NCI-H526 (cell line): ENCODE data around the gene MAPK10.

ENCODE experiments used
- DNase-seq, 2 experiments: peaks; one replicate each; lab custom pipeline; 2025; lab: John Stamatoyannopoulos, UW

The MAPK10 gene

DNA sequence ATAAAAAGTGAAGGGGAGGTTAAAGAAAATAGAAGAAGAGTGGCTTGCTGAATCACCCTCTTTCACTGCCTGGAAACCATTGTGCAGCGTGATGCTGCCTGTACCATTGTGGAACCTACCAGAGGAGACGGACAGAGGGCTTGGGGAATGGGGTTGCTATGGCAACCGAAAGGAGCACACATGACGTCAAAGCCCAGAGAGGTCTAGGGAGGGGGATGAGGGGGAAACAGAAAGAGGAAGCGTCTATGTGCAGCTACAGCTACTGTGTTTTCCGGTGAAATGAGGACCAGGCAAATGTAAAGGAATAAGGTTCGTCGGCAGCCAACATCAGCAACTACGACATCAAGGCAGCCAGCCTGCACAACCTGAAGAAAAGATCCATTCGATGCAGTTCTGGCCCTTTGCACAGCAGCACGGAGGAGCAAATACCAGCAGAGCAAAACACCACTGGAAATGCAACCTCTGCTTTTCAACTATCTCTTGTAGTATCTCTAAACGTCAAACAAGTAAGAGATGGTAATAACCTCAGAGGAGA lies at the start of gene MAPK10:
Gene MAPK10, minus strand, starts transcription at position 110 of the 535 bp plus-strand sequence.
- DNase-seq = peak; percentile 20 to 46

DNA sequence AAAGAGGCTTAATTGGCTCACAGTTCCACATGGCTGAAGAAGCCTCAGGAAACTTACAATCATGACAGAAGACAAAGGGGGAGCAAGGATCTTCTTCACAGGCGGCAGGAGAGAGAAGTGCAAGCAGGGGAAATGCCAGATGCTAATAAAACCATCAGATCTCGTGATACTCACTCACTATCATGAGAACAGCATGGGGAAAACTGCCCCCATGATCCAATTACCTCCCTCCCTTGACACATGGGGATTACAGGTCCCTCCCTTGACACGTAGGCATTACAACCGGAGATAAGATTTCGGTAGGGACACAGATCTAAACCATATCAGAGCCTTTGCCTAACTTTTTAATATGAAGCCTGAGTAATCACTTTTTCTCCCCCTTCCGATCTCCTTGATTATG lies 43.7 kb upstream of the MAPK10 start:
- no peak for DNase-seq

DNA sequence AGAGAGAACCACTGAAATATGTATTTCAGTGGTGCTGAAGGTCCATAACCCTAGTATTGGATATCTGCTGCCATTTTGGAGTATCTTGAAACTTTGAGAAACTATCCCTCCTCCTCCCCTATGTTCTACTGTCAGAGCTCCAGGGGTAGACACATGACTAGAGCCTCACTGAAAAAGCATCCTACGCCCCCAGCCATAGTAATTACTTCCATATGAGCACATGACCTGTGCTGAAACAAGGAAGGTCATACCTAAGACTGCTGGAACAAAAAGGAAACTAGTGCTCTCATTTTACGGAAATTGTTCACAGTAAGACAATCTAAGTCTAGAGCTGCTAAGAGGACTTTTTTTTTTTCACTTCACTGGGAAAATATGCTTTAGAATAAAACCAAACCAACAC lies 42.0 kb upstream of the MAPK10 start:
- no peak for DNase-seq

DNA sequence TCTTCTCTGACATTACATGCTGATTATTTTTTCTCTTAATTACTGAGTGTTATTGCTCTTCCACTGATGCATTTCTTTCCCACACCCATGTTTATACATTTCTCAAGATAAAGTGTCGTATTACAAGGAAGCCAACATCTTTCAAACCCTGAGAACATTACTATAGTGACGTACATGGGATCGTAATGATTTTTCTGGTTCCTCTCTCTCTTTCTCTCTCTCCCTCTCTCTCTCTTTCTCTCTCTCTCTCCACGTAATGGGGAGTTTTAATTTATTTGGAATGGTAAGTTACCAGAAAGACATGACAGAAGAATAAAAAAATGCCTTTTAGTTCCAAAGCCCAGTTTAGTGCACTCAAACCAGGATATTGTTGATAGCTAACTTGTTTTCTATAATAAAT lies 40.4 kb upstream of the MAPK10 start:
- DNase-seq = no peak

DNA sequence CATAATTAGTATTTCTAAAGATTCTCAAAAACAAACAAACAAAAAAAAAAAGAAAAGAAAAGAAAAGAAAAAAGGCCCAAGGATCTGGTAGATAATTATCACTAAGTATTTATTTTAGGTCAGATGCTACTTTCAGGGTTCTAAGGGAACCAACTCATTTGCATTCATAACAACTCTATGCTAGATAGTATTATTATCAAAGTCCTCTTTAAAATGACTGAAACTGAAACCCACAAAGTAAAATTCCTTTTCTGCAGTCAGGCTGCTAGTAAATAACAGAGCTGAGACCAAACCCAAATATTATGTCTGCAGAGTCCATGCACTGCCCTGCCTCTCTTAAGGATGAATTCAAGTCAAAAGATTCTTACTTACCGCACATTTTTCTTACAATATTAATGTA lies 38.3 kb upstream of the MAPK10 start:
- no peak for DNase-seq

DNA sequence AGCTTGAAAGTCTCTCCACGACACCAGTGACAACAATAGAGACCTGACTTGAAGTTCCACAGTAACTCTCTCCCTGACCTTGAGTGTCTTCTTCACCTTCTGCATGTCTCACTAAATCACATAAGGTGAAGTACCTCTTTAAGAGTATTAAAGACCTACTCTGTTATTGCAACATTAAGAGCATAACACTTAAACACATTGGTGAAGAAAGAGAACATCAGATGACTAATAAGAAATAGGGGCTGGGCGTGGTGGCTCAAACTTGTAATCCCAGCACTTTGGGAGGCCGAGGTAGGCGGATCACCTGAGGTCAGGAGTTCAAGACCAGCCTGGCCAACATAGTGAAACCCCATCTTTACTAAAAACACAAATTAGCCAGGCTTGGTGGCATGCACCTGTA lies 33.9 kb upstream of the MAPK10 start:
- DNase-seq = no peak

DNA sequence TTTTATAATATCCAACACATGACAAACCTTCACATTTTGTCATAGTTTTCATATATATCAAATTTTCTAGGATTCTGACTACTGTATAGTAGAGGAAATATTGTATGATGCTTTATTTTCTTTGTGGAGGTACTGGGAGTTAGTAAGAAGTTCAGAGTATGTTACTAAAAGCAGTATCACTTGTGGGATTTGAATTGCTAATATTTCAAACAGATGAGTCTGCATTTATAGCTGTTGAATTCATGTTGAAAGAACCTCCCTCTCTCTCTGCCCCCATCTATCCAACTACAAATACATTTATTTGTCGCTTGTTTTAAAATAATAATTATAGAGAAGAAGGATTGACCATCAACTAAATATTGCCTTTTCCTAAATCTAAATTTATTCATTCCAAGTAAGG lies 29.8 kb upstream of the MAPK10 start:
- DNase-seq = peak in 1 of 2 experiments; percentile 21

DNA sequence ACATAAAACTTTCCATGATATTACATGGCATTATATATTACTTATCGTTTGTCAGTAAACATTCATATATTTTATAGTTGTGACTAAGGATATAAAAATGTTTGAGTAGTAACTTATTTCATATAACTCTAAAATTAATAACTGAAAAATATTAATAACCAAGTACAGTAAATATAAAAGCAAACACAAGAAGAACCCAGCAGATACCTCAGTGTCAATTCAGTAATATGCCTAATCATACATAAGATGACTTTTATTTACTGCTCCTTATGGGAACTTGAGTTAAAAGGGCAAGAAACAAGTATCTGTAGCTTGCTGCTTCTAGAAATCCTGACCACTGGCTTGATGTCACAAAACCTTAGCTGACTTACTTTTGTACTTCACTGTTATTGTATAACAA lies 28.4 kb upstream of the MAPK10 start:
- DNase-seq = no peak

DNA sequence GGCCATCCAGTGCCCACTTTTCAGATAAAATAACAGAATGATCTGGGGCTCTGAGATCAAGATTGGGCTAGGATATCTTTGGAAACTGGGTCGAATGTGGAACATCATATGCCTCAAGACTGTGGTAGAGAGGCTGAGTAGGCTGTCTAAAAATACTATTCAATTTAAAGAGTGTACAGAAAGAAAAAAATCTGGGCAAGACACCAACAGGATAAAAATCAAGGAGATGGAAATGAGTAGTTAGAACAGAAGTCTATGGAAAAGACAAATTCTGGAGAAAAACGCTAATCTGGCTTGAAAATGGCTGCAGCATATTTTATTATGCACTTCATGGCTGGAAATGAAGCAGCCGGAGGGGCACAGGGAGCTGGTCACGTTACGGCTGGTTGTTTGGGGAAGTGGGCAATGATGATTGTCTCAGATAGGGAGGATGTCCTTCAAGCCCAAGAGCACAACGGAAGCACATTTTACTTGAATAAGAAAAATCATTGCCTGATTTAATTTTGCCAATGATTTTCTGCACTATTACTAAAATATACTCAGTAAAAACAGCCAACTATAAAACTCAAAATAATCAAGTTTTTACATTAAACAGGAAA lies 27.1 kb upstream of the MAPK10 start:
- no peak for DNase-seq

DNA sequence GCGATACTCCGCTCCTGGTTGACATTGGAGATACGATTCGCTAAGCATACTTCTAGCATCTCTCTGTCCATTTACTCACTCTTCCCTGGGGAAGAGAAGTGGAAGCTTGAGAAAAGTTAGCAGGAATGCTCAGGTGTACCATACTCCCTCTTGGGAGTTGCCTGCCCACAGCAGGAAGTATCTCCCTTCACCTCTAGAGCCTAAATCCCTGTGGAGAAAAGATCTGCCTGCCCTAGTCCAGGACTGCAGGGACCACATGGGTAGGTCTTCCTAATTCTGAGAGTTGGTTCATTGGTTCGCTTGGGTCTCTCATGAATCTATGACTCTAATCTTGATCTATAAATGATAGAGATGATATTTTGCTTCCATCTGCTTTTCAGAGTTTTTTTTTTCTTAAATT lies 26.3 kb upstream of the MAPK10 start:
- no peak for DNase-seq

DNA sequence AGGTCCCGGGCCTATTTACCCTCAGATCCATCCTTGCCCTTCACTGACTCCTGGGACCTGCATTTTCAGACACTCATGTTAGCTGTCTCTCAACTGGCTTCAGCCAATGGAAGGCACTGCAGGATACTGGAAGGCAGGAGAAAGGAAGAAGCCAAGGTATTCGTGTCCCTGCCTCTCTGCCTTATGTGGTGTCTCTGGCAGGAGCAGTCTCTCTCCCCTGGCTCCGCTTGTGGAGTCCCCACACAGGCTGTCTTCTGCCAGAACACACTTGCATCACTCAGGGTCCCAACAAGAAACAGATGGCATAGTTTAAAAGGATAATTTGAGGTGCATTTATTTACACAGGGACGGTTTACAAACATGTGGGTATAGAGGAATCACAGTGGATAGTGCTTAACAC lies 21.6 kb upstream of the MAPK10 start:
- no peak for DNase-seq

DNA sequence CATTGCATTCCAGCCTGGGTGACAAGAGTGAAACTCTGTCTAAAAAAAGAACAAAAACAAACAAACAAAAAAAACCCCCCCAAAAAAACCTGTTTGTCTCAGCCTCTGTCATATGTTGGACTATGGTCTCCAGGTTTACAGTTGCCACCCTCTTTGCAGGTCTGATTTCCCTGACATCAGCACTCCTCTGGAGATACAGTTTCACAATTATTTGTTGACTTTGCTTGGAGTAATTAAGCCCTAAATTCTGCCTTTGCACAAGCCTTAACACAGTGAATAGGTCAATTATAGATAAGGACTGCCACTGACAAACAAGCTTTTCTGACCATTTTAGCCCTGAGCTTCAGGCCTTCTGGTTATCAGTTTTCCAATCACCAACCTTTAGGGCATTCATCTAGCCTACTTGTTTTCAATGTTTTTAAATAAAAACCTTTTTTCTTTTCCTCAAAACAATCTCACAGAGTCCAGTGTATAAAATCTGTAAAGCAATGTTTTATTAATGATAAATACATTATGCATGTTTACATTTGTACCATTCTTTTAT lies 20.4 kb upstream of the MAPK10 start:
- no peak for DNase-seq

DNA sequence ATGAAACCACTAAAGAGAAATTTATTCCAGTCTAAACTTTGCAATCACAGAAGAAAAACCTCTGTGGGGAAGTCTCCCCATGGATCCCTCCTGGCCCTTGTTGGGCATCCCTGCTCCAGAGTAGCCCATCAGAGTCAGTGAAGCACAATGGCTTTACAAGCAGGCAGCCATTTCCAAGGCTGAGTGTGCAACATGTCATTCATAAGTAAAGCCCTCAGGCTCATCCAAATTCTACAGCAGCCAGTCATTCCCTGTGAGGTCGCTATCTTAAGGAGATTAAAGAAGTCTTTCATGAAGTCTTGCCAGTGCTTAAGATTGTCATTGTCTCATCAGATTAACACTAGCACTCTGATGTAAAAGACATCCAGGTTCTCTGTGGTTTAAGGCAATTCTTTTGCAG lies 17.0 kb upstream of the MAPK10 start:
- DNase-seq = no peak

DNA sequence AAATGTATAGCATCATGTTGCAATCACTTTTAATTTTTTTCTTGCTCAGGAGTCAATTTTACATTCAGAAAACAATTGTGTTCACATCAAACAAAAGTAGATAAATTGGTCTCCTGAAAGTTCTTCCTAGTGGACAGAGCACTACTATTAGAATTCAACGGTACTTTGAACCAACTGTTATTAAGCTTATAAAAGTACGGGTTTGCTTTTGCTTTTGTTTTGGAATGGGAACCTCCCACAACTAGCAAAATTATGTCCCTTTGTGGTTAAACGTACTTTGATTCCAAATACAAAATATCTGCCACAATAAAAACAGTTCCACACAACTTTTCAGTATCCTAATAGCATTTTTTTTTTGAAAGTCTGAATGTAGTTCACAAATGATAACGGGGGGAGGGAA lies 8.6 kb upstream of the MAPK10 start:
- no peak for DNase-seq

DNA sequence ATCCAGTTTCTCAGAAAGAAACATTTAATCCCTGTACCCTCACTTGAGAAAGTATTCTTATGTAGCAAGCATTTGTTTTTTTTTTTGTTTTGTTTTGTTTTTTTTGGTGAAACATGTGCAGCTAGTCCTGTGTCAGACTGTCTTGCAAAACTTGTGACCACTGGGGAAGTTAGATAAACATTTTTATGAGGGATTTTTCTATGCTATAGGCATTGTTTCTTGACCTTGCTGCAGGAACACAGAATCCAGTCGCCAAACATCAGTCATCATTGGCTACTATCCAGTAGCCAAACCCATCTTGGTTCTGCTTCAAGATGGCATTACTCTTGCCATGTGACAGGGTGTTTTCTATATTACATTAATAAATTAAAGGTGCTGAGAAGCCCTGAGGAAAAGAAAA lies 7.7 kb upstream of the MAPK10 start:
- DNase-seq = no peak

DNA sequence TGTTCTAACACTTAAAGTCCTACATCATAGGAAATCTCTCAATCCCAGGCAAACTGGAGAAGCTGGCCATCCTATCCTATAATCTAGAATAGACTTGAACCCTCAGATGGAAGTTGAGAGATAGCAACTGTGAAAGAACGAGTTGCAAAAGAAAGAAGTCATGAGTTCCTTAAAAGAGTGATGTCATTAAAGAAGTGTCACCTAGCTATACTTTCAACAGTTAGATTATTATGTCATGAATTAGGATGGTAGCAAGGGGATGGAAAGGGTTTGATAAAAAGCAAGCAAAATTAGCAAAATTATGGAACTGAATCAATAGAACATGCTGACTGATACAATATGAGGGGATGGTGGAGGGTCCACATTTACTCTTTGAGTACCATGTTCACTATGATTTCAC lies 7.1 kb upstream of the MAPK10 start:
- DNase-seq = no peak

DNA sequence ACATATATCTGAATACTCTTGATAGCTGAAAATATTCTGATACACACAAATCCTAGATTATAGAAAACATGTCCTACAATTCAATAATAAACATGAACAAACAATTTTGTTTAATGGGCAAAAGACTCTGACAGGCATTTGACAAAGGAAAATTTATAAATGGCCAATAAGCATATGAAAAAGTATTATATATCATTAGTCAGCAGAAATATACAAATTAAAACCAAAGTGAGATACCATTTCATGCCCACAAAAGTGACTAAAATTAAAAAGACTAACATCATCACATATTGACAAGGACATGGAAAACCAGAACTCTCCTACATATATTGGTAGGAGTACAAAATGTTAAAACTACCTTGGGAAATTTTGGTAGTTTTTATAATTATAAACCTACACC lies 2.7 kb upstream of the MAPK10 start:
- DNase-seq = no peak

DNA sequence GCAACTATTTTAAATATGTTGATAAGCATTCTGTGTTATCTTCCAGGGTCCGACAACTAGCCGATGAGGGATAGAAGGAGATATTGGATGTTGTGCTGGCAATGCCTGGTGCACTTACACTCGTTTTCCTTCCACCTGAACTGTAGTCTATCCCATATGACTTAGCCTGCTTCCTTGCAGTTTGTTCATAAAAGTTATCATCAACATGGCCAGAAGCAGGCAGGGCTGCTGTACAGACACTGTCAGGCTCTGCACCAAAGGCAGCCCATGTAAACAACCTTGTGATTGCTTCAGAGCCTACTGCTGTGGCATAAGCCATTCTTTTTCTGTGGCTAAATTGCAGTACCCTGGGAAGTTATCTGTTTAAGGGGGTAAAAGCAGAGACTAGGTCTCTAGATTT lies 1.6 kb downstream of the MAPK10 start:
- DNase-seq = no peak

DNA sequence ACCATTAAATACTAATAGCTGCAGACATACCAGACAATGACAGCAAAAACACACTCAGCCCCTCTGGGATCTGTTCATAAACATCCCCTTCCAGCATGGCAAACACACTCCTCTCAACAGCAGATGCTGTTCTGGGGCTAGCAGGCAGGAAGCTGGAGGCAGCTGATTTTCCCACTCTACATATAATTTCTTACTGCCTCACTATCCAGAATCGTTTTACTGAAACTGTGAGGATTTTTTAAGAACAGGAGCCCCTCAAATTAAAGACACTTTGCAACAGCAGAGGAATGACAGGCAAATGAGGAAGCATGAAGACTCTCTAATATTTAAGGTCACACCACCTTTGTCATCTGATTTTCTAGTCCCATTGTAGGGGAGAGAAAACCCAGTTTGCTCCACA lies 2.2 kb downstream of the MAPK10 start:
- DNase-seq = no peak

DNA sequence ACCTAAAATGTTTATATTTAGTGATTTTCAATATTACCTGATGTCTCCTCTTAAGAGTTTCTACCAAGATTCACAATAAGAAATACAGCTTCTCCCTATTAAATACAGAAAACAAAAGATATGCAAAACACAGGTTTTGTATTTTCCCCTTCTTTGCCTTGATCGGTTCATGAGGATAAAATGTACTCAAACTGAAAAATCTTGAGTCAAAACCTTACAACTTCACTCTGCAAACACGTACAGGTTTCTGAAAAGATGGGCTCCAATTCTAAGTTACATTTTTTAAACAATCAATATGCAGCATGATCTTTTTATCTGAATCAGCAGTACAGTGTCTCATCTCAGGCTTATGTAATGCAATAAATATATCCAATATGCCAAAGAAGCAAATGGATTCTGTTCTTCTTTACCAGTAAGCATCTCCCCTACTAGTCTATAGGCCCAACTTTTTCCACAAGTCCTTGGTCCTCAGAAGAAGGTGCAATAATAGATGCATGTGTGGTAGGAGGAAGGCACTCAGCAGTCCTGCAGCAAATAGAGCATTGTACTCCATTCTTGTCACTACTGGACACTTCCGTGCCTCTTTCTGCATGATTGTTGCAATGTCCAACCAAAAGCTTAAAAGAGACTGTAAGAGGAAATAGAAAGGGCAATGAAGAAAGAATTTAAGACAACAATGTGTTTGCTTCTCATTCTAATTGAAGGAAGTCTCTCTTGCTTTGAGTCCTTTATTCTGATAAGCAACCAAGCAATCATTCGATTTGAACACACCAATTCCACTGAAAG lies 3.2 kb downstream of the MAPK10 start:
- no peak for DNase-seq

DNA sequence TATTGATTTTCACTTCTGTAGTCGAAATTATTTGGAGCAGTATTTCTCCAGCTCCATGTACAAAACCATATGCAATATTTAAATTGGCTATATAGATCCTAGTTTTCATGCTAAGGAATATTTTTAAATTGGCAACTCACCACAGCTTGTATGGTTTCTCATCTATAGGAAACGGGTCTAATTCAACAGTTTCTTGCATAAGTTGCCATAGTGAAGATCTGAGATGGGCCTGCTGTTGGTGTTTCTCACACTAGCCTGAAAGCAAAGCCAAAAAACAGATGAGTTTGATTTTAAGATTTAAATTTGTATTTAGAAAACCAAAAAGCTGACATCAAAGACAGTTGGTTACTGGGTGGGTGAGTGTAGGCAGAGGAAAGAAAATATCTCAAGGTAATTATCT lies 5.5 kb downstream of the MAPK10 start:
- DNase-seq = no peak

DNA sequence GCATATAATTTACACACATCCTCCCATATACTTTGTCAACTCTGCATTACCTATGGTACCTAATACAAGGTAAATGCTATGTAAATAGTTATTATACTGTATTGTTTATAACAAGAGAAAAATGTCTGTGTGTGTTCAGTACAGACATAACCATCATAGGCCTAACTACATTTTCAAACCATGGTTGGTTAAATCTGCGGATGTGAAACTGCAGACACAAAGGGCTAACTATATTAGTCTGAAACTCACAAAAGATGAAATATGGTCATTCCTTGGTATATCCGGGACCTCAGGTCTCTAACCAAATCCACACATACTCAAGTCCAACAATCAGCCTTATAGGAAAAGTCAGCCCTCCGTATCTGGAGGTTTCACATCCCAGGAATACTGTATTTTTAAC lies 13.5 kb downstream of the MAPK10 start:
- DNase-seq = no peak

DNA sequence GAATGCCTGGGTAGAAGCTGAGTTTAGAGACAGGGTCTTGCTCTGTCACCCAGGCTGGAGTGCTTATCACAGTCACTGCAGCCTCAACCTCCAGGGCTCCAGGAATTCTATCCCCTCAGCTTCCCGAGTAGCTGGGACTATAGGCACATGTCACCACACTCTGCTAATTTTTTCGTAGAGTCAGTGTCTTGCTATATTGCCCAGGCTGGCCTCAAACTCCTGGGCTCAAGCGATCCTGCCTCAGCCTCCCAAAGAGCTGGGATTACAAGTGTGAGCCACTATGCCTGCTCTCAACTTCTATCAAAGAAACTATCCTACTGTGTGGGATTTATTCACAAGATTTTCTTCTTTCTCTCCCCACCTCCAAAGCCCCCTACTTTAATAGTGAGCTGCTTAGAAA lies 15.7 kb downstream of the MAPK10 start:
- no peak for DNase-seq

DNA sequence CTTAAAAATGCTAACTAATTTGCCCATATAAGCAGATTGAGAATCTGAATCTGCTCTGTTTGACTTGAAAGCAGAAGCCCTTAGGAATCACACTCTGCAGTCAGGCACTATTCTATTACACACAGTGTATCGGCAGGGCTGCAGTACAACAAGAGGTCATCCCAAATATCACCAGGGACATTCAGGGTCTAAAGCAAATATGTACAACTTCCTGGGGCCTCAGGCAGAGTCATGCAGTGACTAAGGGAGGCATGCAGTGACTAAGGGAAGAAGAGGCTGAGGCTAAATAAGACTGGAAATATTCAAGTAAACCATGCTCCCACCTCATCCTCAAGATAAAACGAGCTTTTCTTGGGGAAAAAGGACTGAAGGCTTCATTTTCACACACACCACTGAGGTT lies 20.9 kb downstream of the MAPK10 start:
- no peak for DNase-seq
